Measurements from ENCODE around the gene PPM1M.

PPM1M gene

GRCh38 chr3:52248165-52248541 is 2.6 kb downstream of the PPM1M start:
- no peak for DNase-seq (ENCODE audit: low read depth in 2 of 2)
- TF ChIP-seq, protein P1, sequence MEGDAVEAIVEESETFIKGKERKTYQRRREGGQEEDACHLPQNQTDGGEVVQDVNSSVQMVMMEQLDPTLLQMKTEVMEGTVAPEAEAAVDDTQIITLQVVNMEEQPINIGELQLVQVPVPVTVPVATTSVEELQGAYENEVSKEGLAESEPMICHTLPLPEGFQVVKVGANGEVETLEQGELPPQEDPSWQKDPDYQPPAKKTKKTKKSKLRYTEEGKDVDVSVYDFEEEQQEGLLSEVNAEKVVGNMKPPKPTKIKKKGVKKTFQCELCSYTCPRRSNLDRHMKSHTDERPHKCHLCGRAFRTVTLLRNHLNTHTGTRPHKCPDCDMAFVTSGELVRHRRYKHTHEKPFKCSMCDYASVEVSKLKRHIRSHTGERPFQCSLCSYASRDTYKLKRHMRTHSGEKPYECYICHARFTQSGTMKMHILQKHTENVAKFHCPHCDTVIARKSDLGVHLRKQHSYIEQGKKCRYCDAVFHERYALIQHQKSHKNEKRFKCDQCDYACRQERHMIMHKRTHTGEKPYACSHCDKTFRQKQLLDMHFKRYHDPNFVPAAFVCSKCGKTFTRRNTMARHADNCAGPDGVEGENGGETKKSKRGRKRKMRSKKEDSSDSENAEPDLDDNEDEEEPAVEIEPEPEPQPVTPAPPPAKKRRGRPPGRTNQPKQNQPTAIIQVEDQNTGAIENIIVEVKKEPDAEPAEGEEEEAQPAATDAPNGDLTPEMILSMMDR (IDR thresholded peaks at IDR 0.05; ENCODE audit: low read depth, low read length) = no peak
- no peak overlapping the region for H3K4me3 ChIP-seq (replicated peaks in 1 of 2; ENCODE audit: low read depth in 2 of 2, low read length in 2 of 2)

DNA sequence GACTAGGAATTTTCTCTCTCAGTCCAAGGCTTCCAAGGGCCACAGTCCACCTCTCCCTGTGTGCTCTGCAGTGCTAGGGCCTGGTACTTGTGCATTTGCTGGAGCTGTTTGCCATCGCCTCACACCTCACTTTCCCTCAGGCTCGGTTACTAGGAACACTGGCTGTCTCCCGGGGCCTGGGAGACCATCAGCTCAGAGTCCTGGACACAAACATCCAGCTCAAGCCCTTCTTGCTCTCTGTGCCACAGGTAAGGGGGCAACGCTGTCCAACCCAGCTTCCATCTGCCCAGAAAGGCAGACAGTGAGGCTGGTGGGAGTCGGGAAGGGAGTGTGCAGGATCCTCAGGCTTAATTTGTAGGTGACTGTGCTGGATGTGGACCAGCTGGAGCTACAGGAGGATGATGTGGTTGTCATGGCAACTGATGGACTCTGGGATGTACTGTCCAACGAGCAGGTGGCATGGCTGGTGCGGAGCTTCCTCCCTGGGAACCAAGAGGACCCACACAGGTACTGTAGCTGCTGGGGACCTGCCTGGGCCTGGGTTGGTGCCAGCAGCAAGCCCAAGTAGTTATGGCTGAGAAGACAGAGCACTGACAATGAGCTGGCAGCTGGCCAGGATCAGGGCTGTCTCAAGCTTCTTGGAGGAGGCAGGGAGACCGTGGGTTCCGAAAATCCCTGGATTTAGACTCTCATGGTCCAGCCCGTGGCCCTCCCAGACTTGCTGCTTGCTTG is 3.4 kb downstream of the PPM1M start:
- TF ChIP-seq, protein P1 (IDR thresholded peaks at IDR 0.05; ENCODE audit: low read depth, low read length) = no peak
- DNase-seq (ENCODE audit: low read depth in 2 of 2) = no peak
- H3K4me3 ChIP-seq (replicated peaks in 1 of 2; ENCODE audit: low read depth in 2 of 2, low read length in 2 of 2) = no peak overlapping the region

DNA sequence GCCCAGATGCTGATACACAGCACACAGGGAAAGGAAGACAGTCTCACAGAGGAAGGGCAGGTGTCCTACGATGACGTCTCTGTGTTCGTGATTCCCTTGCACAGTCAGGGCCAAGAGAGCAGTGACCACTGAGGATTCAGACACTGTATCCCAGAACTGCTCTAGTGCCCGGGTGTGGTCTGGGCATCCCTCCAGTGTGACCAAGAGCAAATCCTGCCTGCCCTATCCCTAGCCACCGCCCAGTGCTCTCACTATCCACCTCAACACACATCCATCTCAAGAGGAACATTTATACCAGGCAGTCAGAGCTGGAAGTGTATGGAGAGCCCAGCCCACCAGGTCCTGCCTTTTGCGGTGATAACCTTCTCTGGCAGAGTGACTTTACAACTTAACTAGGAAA is 4.1 kb downstream of the PPM1M start:
- DNase-seq (ENCODE audit: low read depth in 2 of 2) = no peak
- TF ChIP-seq, protein P1 (IDR thresholded peaks at IDR 0.05; ENCODE audit: low read depth, low read length) = no peak
- no peak overlapping the region for H3K4me3 ChIP-seq (replicated peaks in 1 of 2; ENCODE audit: low read depth in 2 of 2, low read length in 2 of 2)

GRCh38 chr3:52250122-52250521 is 4.6 kb downstream of the PPM1M start:
- TF ChIP-seq, protein P1 (IDR thresholded peaks at IDR 0.05; ENCODE audit: low read depth, low read length) = no peak
- no peak overlapping the region for H3K4me3 ChIP-seq (replicated peaks in 1 of 2; ENCODE audit: low read depth in 2 of 2, low read length in 2 of 2)
- DNase-seq (ENCODE audit: low read depth in 2 of 2) = no peak

- peak in 1 of 2 donors; percentile 39 for DNase-seq (ENCODE audit: low read depth in 2 of 2)
- no peak overlapping the region for H3K4me3 ChIP-seq (replicated peaks in 1 of 2; ENCODE audit: low read depth in 2 of 2, low read length in 2 of 2)
Observed at GRCh38 chr3:52253314-52254304, 8.1 kb downstream of the PPM1M start.

DNA sequence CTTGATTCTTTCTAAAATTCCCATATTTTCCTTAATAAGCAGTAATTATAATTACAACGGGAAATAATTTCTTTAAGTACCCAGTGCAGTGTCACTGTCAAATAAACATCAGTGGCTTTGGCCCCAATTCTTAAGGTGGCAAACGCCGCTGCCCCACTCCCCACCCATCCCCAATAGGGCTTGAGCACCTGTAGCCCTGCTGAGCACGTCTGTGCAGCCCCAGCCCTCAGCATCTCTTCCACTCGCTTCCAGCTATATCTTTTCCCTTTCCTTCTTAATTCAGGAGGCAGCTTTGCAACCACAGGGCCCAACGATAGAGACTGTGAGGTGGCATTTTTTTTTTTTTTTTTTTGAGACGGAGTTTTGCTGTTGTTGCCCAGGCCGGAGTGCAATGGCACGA is 9.0 kb downstream of the PPM1M start:
- TF ChIP-seq, protein P1 (IDR thresholded peaks at IDR 0.05; ENCODE audit: low read depth, low read length) = no peak
- H3K4me3 ChIP-seq (replicated peaks in 1 of 2; ENCODE audit: low read depth in 2 of 2, low read length in 2 of 2) = no peak overlapping the region
- no peak for DNase-seq (ENCODE audit: low read depth in 2 of 2)

More at GRCh38 chr3:52253314-52254304, 8.1 kb downstream of the PPM1M start:
- TF ChIP-seq, protein P1 (IDR thresholded peaks at IDR 0.05; ENCODE audit: low read depth, low read length) = no peak
